Breast epithelium (tissue), 4 donors: ENCODE measurements around the gene STX18. TPM values are rescaled to one million over a fixed set of nuclear protein-coding genes. Genes with fewer than 3 reads are reported as not detected.

Experiments
- DNase-seq, 2 donors: peaks; one replicate each; pipeline ENCODE4 v3.0.0-alpha.2; 2019; ENCODE audit warnings: low spot score in 2 of 2
- H3K27ac ChIP-seq, 2 donors: fragments of 200-600 bp; sonication (generic) in 1 of 2; one replicate each; pipeline ENCODE4 v1.5.1; 2016 to 2019; ENCODE audit warnings: mild to moderate bottlenecking in 1 of 2
- H3K27me3 ChIP-seq, 2 donors: fragments of 200-600 bp; sonication (generic) in 1 of 2; one replicate each; pipeline versions ENCODE4 v1.5.1 to v1.6.0; 2017 to 2019; ENCODE audit warnings: control low read depth in 1 of 2, mild to moderate bottlenecking in 1 of 2
- H3K36me3 ChIP-seq: fragments of 200-600 bp; one replicate; pipeline ENCODE4 v1.5.1; 2019
- H3K4me1 ChIP-seq, 2 donors: fragments of 200-600 bp; sonication (generic); one replicate each; pipeline ENCODE4 v1.5.1; 2016 to 2019; ENCODE audit warnings: control low read depth in 1 of 2
- H3K4me3 ChIP-seq, 3 donors: fragments of 200-600 bp; sonication (generic); 1 replicate in 2 of 3; 2 replicates in 1 of 3; pipeline ENCODE4 v1.5.1; 2016 to 2019; ENCODE audit warnings: mild to moderate bottlenecking in 3 of 3, moderate library complexity in 2 of 3
- H3K9me3 ChIP-seq, 2 donors: fragments of 200-600 bp; sonication (generic) in 1 of 2; one replicate each; pipeline ENCODE4 v1.5.1; 2016 to 2019; ENCODE audit warnings: control low read depth in 1 of 2
- POLR2A ChIP-seq: fragments of 450-650 bp; IDR thresholded peaks from one replicate; pipeline ENCODE4 v1.6.1; 2016; ENCODE audit warnings: antibody characterized with exemption, mild to moderate bottlenecking, moderate library complexity
- POLR2AphosphoS5 ChIP-seq, 3 donors: sonication (generic); formaldehyde crosslinking; IDR thresholded peaks; one replicate each; pipeline ENCODE4 v1.6.1; 2017; ENCODE audit warnings: antibody characterized with exemption in 3 of 3
- intact Hi-C: fragments of 100-400 bp; cut with DNase I; formaldehyde crosslinking; loops from one replicate; pipeline ENCODE4 v1.15.1; 2023; ENCODE audit warnings: low total_unique reads
- total RNA-seq, 3 donors: library from RNA; depleted of rRNA; stranded (reverse); fragments of >200 nt; gene quantifications; one replicate each; pipeline ENCODE4 v1.1.0, GENCODE V29; 2016
- TF ChIP-seq, protein P1 (sequence below), 3 donors: fragments of 450-650 bp; IDR thresholded peaks; one replicate each; pipeline ENCODE4 v1.5.1; 2016 to 2017; ENCODE audit warnings: antibody characterized with exemption in 3 of 3, mild to moderate bottlenecking in 3 of 3, moderate library complexity in 3 of 3

STX18 gene
- total RNA-seq, 3 donors from 2014 or later, result 32.2 to 36.3 (median 32.8) TPM

DNA sequence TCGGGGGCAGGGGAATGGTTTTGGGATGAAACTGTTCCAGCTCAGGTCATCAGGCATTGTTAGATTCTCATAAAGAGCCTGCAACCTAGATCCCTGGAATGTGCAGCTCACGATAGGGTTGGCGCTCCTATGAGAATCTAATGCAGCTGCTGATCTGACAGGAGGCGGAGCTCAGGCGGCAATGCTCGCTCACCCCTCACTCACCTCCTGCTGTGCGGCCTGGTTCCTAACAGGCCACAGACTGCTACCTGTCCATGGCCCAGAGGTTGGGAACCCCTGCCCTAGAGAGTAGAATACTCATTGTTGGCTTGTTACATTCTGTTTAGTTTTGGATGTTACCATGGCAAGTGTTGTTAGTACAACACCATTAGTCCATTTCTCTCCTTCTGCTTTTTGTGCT lies 40.8 kb upstream of the STX18 start:
- intact Hi-C loops, result no loop called here
- no peak for DNase-seq
- no peaks in the 10 kb centered on the region for H3K27me3 ChIP-seq

DNA sequence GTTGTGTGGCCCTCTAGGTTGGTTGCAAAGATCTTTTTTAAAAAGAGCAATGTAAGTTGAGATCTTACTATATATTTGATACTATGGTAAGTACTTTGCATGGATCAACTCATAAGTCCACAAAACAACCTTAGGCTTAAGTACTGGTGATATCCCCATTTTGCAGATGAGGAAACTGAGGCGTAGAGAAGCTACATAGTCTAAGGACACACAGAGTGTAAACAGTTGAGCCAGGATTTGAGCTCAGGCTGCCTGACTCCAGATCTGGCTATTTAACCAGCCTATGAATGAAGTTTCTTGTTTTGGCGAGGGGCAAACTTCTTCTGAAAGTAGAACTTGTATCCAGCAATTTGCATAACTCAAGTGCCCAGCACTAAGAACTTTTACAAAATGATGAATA lies 38.6 kb upstream of the STX18 start:
- Histone ChIP-seq H3K27ac (no peak overlapping the region), H3K9me3 (no peaks in the 10 kb centered on the region), H3K36me3 (no peaks in the 10 kb centered on the region), H3K4me1 (no peaks in the 10 kb centered on the region), H3K4me3 (no peak overlapping the region), H3K27me3 (no peaks in the 10 kb centered on the region)
- intact Hi-C loops, result no loop called here
- TF ChIP-seq, protein P1, sequence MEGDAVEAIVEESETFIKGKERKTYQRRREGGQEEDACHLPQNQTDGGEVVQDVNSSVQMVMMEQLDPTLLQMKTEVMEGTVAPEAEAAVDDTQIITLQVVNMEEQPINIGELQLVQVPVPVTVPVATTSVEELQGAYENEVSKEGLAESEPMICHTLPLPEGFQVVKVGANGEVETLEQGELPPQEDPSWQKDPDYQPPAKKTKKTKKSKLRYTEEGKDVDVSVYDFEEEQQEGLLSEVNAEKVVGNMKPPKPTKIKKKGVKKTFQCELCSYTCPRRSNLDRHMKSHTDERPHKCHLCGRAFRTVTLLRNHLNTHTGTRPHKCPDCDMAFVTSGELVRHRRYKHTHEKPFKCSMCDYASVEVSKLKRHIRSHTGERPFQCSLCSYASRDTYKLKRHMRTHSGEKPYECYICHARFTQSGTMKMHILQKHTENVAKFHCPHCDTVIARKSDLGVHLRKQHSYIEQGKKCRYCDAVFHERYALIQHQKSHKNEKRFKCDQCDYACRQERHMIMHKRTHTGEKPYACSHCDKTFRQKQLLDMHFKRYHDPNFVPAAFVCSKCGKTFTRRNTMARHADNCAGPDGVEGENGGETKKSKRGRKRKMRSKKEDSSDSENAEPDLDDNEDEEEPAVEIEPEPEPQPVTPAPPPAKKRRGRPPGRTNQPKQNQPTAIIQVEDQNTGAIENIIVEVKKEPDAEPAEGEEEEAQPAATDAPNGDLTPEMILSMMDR (IDR thresholded peaks at IDR 0.05), result no peak
- TF ChIP-seq POLR2AphosphoS5 (IDR thresholded peaks at IDR 0.05) (no peak), POLR2A (no peak)
- no peak for DNase-seq

More for the DNA sequence above, 40.8 kb upstream of the STX18 start:
- TF ChIP-seq POLR2AphosphoS5 (IDR thresholded peaks at IDR 0.05), result no peak
- TF ChIP-seq, protein P1 (IDR thresholded peaks at IDR 0.05), result no peak
- Histone ChIP-seq H3K27ac (no peak overlapping the region), H3K36me3 (no peaks in the 10 kb centered on the region), H3K4me1 (no peaks in the 10 kb centered on the region), H3K9me3 (no peaks in the 10 kb centered on the region), H3K4me3 (no peak overlapping the region)

DNA sequence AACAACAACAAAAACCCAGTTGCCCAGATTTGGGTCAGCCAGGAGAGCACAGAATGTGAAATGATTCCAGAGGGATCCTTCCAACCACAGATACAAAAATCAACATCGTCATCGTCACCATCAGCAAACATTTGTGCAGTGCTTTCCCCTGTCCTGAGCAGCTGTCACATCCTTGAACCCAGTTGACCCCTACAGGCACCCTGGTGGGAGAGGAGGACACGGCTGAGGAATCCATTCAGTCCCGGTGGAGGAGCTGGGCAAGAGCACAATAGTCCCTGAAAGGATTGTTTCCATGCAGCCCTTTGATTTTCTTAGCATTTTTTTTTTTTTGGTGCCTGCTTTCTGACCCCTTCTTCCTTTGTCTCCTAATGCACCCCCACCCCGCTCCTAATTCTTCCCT lies 37.1 kb upstream of the STX18 start:
- Histone ChIP-seq H3K4me1 (no peaks in the 10 kb centered on the region), H3K36me3 (no peaks in the 10 kb centered on the region), H3K27ac (no peak overlapping the region), H3K4me3 (no peak overlapping the region), H3K9me3 (no peaks in the 10 kb centered on the region), H3K27me3 (no peaks in the 10 kb centered on the region)
- intact Hi-C loops, result loop anchor here (5.0 kb wide), 1 partner anchor 1198 kb away; no protein-coding TSS in a partner anchor
- TF ChIP-seq POLR2AphosphoS5 (IDR thresholded peaks at IDR 0.05) (no peak), POLR2A (no peak)
- TF ChIP-seq, protein P1 (IDR thresholded peaks at IDR 0.05), result no peak
- no peak for DNase-seq

DNA sequence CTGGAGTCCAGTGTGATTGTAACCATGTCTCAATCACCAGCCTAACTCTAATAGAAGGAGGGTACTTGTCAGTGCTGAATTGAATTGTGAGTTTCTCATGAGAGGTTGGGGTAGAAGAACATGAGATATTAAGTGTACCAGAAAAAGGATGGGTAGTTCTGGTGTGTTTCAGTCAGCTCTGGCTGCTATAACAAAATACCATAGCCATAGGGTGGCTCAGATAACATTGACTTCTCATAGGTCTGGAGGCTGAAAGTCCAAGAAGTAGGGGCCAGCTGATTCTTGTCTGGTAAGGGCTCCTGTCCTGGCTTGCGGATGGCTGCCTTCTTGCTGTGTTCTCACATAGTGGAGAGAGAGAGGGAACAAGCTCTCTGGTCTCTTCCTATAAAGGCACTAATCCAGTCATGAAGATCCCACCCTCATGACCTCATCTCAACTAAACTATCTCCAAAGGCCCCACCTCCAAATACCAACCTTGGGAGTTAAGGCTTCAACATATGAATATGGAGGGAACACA lies 35.6 kb upstream of the STX18 start:
- no peak overlapping the region for H3K4me3 ChIP-seq
- DNase-seq, result no peak
- no peaks in the 10 kb centered on the region for H3K36me3 ChIP-seq
- H3K9me3 ChIP-seq, result no peaks in the 10 kb centered on the region
- intact Hi-C loops, result loop anchor here (5.0 kb wide), 1 partner anchor 1200 kb away; no protein-coding TSS in a partner anchor
- no peaks in the 10 kb centered on the region for H3K4me1 ChIP-seq
- TF ChIP-seq POLR2AphosphoS5 (IDR thresholded peaks at IDR 0.05) (no peak), POLR2A (no peak)
- TF ChIP-seq, protein P1 (IDR thresholded peaks at IDR 0.05), result no peak
- no peak overlapping the region for H3K27ac ChIP-seq
- no peaks in the 10 kb centered on the region for H3K27me3 ChIP-seq

DNA sequence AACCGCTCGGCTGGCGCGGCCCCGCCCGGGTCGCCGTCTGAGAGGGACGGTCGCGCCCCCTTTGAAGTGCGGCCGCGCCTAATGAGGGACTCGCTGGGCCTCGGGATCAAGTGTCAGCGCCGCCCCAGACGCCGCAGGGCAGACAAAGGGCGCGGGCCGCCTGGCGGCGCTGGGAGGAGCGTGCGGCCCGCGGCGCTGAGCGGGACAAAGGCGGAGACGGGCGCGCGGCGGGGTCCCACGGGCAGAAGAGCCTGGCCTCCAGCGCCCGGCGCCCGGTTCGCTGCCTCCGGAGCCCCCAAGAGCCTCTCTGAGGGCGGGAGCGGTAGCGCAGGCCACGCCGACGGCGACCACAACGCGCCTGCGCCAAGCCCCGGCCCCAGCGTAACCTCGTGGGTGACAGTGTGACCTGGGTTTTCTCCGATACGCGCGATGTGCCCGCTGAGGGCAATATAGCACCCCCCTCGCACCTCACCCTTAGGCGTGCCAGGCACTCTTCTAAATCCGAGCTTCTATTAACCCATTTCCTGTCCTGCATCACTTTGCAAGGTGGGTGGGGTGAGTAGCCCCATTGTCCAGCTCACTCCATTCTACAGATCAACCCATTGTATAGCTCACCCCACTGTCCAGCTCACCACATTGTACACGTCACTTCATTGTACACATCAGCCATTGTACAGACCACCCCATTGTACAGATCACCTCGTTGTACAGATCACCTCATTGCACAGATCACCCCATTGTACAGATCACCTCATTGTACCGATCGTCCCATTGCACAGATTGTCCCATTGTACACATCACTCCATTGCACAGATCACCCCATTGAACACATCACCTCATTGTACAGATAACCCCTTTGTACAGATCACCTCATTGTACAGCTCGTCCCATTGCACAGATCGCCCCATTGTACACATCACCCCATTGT lies 33.7 kb upstream of the STX18 start:
- no peak for DNase-seq
- intact Hi-C loops, result loop anchor here (5.0 kb wide), 1 partner anchor 1202 kb away; no protein-coding TSS in a partner anchor
- H3K4me3 ChIP-seq, result peak overlapping the region; percentile 66 to 91 (median 73)
- H3K4me1 ChIP-seq, result no peaks in the 10 kb centered on the region
- peak overlapping the region; percentile 70 to 82 for H3K27ac ChIP-seq
- no peaks in the 10 kb centered on the region for H3K9me3 ChIP-seq
- H3K27me3 ChIP-seq, result no peaks in the 10 kb centered on the region
- no peaks in the 10 kb centered on the region for H3K36me3 ChIP-seq
- TF ChIP-seq, protein P1 (IDR thresholded peaks at IDR 0.05), result peak in 1 of 3 donors; percentile 51
- no peak for TF ChIP-seq POLR2A
